PC-3 (cell line): ENCODE results near the gene RBPJ. TPM values are rescaled to one million over a fixed set of nuclear protein-coding genes. Genes with fewer than 3 reads are reported as not detected.

ENCODE experiments used
- ATAC-seq: fragments of 200-7000 bp; cut with Tn5 transposase; 2 replicates; pipeline ENCODE4 v1.9.1; 2020; ENCODE audit warnings: mild to moderate bottlenecking, moderate library complexity
- BruUV-seq: library from RNA; stranded (reverse); fragments of 400-500 nt; replicated peaks from 2 replicates; lab custom pipeline; 2021; lab: Mats Ljungman, UMichigan
- CTCF ChIA-PET: fragments of 300-600 bp; sonication (Branson Sonifier 250); formaldehyde crosslinking; loops from one replicate; lab custom pipeline; 2022; ENCODE audit warnings: antibody characterized with exemption; lab: Charles Lee
- POLR2A ChIA-PET: fragments of 300-600 bp; sonication (Branson Sonifier 250); formaldehyde crosslinking; loops from one replicate; lab custom pipeline; 2022; ENCODE audit warnings: antibody characterized with exemption; ENCODE audit not compliant: unreplicated experiment; lab: Charles Lee
- DNase-seq: peaks from one replicate; pipeline ENCODE4 v3.0.0-alpha.2; 2015
- H2AFZ ChIP-seq: fragments of 300-600 bp; sonication (generic); 2 replicates; pipeline ENCODE4 v1.6.0; 2016; ENCODE audit warnings: antibody characterized with exemption, low read length
- H3F3A ChIP-seq: fragments of 300-600 bp; sonication (generic); one replicate; pipeline ENCODE4 v1.6.0; 2017; ENCODE audit warnings: antibody characterized with exemption, low read length, control low read depth, mild to moderate bottlenecking; ENCODE audit not compliant: unreplicated experiment
- H3K27ac ChIP-seq: fragments of 300-600 bp; sonication (generic); 2 replicates; pipeline ENCODE4 v1.5.1; 2016; ENCODE audit warnings: mild to moderate bottlenecking, low read length
- H3K27me3 ChIP-seq: fragments of 300-600 bp; sonication (generic); 2 replicates; pipeline ENCODE4 v1.6.1; 2016; ENCODE audit warnings: low read length, mixed read lengths
- H3K36me3 ChIP-seq: fragments of 300-600 bp; sonication (generic); 2 replicates; pipeline ENCODE4 v1.6.1; 2016; ENCODE audit warnings: low read depth, mixed run types, low read length, mixed read lengths
- H3K4me1 ChIP-seq: fragments of 300-600 bp; sonication (generic); 2 replicates; pipeline ENCODE4 v1.5.1; 2016; ENCODE audit warnings: low read length; ENCODE audit not compliant: insufficient read depth
- H3K4me2 ChIP-seq: fragments of 300-600 bp; sonication (generic); 2 replicates; pipeline ENCODE4 v1.6.0; 2016; ENCODE audit warnings: low read length
- H3K4me3 ChIP-seq: fragments of 300-600 bp; sonication (generic); 2 replicates; pipeline ENCODE4 v1.5.1; 2016; ENCODE audit warnings: mild to moderate bottlenecking, low read length, mixed read lengths
- H3K79me2 ChIP-seq: fragments of 300-600 bp; sonication (generic); 2 replicates; pipeline ENCODE4 v1.6.1; 2017; ENCODE audit warnings: low read length, mixed read lengths
- H3K9ac ChIP-seq: fragments of 300-600 bp; sonication (generic); 2 replicates; pipeline ENCODE4 v1.6.0; 2016; ENCODE audit warnings: mild to moderate bottlenecking, low read length
- H3K9me2 ChIP-seq: fragments of 300-600 bp; sonication (generic); replicated peaks from 2 replicates; pipeline ENCODE4 v1.6.1; 2016; ENCODE audit warnings: mixed run types, low read length, mixed read lengths
- H3K9me3 ChIP-seq: fragments of 300-600 bp; sonication (generic); 2 replicates; pipeline ENCODE4 v1.6.1; 2016; ENCODE audit warnings: low read length, mixed read lengths
- H4K20me1 ChIP-seq: fragments of 300-600 bp; sonication (generic); 2 replicates; pipeline ENCODE4 v1.6.1; 2016; ENCODE audit warnings: low read length, mixed read lengths
- CTCF ChIP-seq: fragments of 300-600 bp; sonication (generic); conservative IDR thresholded peaks from 2 replicates; pipeline ENCODE4 v1.5.1; 2017; ENCODE audit warnings: antibody characterized with exemption, low read depth, mild to moderate bottlenecking, low read length
- EZH2 ChIP-seq: fragments of 300-600 bp; sonication (generic); IDR thresholded peaks from one replicate; pipeline ENCODE4 v1.6.1; 2017; ENCODE audit warnings: antibody characterized with exemption, mild to moderate bottlenecking, low read length; ENCODE audit not compliant: unreplicated experiment
- EZH2phosphoT487 ChIP-seq: fragments of 300-600 bp; sonication (generic); IDR thresholded peaks from 2 replicates; pipeline ENCODE4 v1.6.1; 2018; ENCODE audit warnings: mild to moderate bottlenecking, antibody characterized with exemption, low read length, borderline replicate concordance
- intact Hi-C: fragments of 100-400 bp; cut with micrococcal nuclease; formaldehyde crosslinking; loops from 2 replicates; pipeline ENCODE4 v1.9.0; 2023
- total RNA-seq: library from RNA; depleted of rRNA; stranded (reverse); fragments of >200 nt; gene quantifications from 2 replicates; pipeline ENCODE4 v1.2.3, GENCODE V29; 2014

Gene RBPJ
- total RNA-seq, 1 experiment from 2014 or later: 39.1 TPM

- ChIA-PET CTCF (no interaction called here), POLR2A (no interaction called here)
- no peaks in the 10 kb centered on the region for H4K20me1 ChIP-seq
- no peaks in the 10 kb centered on the region for H3K36me3 ChIP-seq
- no peaks in the 10 kb centered on the region for H3K9me2 ChIP-seq
- no peaks in the 10 kb centered on the region for H3K4me1 ChIP-seq
- no peaks in the 10 kb centered on the region for H3K9me3 ChIP-seq
- no peak for TF ChIP-seq EZH2phosphoT487
- TF ChIP-seq CTCF: no peak
- no peak for TF ChIP-seq EZH2
- no peak overlapping the region for H3K27ac ChIP-seq
- no peak overlapping the region for H3K4me3 ChIP-seq
- H2AFZ ChIP-seq: no peak overlapping the region
- intact Hi-C loops: loop anchor here (5.0 kb wide), 1 partner anchor 248 kb away; no protein-coding TSS in a partner anchor
- DNase-seq: no peak
- H3F3A ChIP-seq: no peaks in the 10 kb centered on the region
- BruUV-seq: no TSS peak
- H3K4me2 ChIP-seq: no peak overlapping the region
- ATAC-seq: no peak
- H3K27me3 ChIP-seq: no peaks in the 10 kb centered on the region
- no peaks in the 10 kb centered on the region for H3K79me2 ChIP-seq
- H3K9ac ChIP-seq: no peak overlapping the region
Measured at GRCh38 chr4:26473893-26474292, 153.1 kb downstream of the RBPJ start.

- POLR2A ChIA-PET: no interaction called here
- no peak for ATAC-seq
- Histone ChIP-seq H4K20me1 (no peaks in the 10 kb centered on the region), H3K27ac (no peak overlapping the region), H3K36me3 (no peaks in the 10 kb centered on the region), H3K27me3 (no peaks in the 10 kb centered on the region), H3K79me2 (no peaks in the 10 kb centered on the region), H3K4me3 (no peak overlapping the region), H2AFZ (no peak overlapping the region), H3F3A (no peaks in the 10 kb centered on the region), H3K9me2 (no peaks in the 10 kb centered on the region), H3K4me2 (no peak overlapping the region), H3K9me3 (no peaks in the 10 kb centered on the region), H3K4me1 (no peaks in the 10 kb centered on the region), H3K9ac (no peak overlapping the region)
- TF ChIP-seq CTCF (no peak), EZH2phosphoT487 (no peak), EZH2 (no peak)
- DNase-seq: no peak
- no TSS peak for BruUV-seq
- intact Hi-C loops: loop anchor here (5.0 kb wide), 1 partner anchor 248 kb away; no protein-coding TSS in a partner anchor
- CTCF ChIA-PET: no interaction called here
Measured at GRCh38 chr4:26474551-26474950, 153.7 kb downstream of the RBPJ start.

GRCh38 chr4:26475716-26476115 lies 154.9 kb downstream of the RBPJ start:
- no peaks in the 10 kb centered on the region for H3K9me3 ChIP-seq
- no peak overlapping the region for H3K27ac ChIP-seq
- H3K27me3 ChIP-seq: no peaks in the 10 kb centered on the region
- no peaks in the 10 kb centered on the region for H3K4me1 ChIP-seq
- no peak for DNase-seq
- no peak for TF ChIP-seq CTCF
- TF ChIP-seq EZH2: no peak
- no peak for TF ChIP-seq EZH2phosphoT487
- H2AFZ ChIP-seq: no peak overlapping the region
- H3F3A ChIP-seq: no peaks in the 10 kb centered on the region
- H3K4me2 ChIP-seq: no peak overlapping the region
- CTCF ChIA-PET: no interaction called here
- H3K4me3 ChIP-seq: no peak overlapping the region
- intact Hi-C loops: no loop called here
- H3K79me2 ChIP-seq: no peaks in the 10 kb centered on the region
- no peaks in the 10 kb centered on the region for H3K9me2 ChIP-seq
- no peak for ATAC-seq
- no peak overlapping the region for H3K9ac ChIP-seq
- H4K20me1 ChIP-seq: no peaks in the 10 kb centered on the region
- no peaks in the 10 kb centered on the region for H3K36me3 ChIP-seq
- POLR2A ChIA-PET: no interaction called here
- no TSS peak for BruUV-seq
